OCI-LY7 (cell line): Measurements from ENCODE around the gene CYP3A7.

Experiments
- EZH2phosphoT487 ChIP-seq: fragments of 200-600 bp; sonication (generic); IDR thresholded peaks from 2 replicates; pipeline ENCODE4 v1.6.1; 2018; ENCODE audit warnings: low read depth, borderline replicate concordance, mild to moderate bottlenecking, mixed run types, antibody characterized with exemption, low read length, moderate library complexity, mixed read lengths
- TF ChIP-seq, protein P1 (sequence below): fragments of 200-600 bp; sonication (generic); conservative IDR thresholded peaks from 2 replicates; pipeline ENCODE4 v1.5.1; 2014; ENCODE audit warnings: mild to moderate bottlenecking, antibody characterized with exemption, low read length, moderate library complexity, mixed read lengths

DNA sequence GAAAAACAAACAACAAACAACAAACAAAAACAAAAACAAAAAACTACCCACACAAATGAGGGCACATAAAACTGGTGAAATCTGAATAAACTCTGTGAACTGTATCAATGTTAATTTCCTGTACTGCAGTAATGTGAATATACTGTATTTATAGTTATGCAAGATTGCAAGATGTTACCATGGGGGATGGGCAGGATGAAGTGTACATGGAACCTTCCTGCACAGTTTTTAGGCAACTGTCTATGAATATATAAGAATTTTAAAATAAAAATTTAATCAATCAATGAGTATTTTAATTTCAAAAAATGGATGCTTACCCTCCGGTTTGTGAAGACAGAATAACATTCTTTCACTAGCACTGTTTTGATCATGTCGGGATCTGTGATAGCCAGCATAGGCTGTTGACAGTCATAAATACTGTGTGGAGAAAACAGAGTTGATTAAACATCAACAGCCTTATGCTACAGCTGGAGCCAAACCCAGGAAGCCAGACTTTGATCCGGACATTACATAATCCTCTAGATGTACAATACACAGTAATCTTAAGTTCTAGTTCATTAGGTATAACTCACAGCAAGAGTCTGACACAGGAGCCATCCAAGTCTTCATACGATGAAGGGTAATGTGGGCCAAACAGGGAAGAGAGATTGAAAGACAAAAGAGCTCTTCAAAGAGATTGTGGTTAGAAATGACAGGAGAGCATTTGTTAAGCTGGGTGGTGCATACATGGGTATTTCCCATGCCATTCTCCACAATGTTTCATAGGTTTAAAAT is 14.8 kb downstream of the CYP3A7 start:
- TF ChIP-seq, protein P1, sequence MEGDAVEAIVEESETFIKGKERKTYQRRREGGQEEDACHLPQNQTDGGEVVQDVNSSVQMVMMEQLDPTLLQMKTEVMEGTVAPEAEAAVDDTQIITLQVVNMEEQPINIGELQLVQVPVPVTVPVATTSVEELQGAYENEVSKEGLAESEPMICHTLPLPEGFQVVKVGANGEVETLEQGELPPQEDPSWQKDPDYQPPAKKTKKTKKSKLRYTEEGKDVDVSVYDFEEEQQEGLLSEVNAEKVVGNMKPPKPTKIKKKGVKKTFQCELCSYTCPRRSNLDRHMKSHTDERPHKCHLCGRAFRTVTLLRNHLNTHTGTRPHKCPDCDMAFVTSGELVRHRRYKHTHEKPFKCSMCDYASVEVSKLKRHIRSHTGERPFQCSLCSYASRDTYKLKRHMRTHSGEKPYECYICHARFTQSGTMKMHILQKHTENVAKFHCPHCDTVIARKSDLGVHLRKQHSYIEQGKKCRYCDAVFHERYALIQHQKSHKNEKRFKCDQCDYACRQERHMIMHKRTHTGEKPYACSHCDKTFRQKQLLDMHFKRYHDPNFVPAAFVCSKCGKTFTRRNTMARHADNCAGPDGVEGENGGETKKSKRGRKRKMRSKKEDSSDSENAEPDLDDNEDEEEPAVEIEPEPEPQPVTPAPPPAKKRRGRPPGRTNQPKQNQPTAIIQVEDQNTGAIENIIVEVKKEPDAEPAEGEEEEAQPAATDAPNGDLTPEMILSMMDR = no peak
- no peak for TF ChIP-seq EZH2phosphoT487
